GM21576 (cell line): ENCODE measurements around the gene NANOGP8.
"Not testable (repeated sequence)": the region's sequence is repeated elsewhere in the genome, so short reads cannot be mapped to it uniquely, and the experiment has no call there.

ENCODE experiments used
- ATAC-seq: cut with Tn5 transposase; IDR thresholded peaks from one replicate; pipeline ENCODE4 v1.9.1; 2021; ENCODE audit warnings: mild to moderate bottlenecking, moderate library complexity; ENCODE audit not compliant: unreplicated experiment

Gene NANOGP8

DNA sequence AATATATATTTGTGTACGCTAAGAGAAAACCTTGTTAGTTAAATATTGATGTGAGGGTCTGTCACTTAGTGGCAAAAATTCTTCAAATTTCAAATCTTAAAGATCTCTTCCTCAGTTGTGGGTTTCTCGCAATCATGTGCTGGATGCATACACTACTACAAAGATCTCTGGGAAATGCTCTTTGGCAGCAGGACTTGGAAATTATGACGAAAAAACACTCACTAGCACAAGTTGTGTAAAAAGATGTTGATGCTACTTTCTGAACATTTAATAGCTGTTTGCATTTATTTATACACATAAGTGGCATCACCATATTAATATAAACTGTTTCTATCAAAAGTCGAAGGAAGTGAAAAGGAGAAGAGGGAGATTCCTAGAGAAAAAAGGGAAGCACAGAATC lies 10.8 kb upstream of the NANOGP8 start:
- no peak for ATAC-seq

DNA sequence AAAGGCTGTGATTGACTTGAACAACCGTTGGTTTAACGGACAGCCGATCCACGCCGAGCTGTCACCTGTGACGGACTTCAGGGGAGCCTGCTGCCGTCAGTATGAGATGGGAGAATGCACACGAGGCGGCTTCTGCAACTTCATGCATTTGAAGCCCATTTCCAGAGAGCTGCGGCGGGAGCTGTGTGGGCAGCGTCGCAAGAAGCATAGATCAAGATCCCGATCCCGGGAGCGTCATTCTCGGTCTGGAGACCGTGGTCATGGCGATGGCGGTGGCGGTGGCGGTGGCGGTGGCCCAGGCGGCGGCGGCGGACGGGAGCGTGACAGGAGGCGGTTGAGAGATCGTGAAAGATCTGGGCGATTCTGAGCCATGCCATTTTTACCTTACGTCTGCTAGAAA lies 7.8 kb upstream of the NANOGP8 start:
- no peak for ATAC-seq

DNA sequence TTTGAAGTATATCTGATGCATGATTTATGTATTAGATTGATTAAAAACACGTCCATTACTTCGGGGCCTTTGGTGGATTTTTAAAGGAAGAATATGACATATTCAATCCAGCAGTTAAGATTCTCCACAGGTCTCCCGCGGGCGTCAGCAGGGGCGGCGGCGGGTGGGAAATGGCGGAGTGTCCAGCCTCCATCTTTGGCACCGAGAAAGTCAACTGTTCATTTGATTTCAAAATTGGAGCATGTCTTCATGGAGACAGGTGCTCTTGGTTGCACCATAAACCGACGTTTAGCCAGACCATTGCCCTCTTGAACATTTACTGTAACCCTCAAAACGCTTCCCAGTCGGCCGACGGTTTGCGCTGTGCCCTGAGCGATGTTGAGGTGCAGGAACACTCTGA lies 7.2 kb upstream of the NANOGP8 start:
- ATAC-seq, result no peak

DNA sequence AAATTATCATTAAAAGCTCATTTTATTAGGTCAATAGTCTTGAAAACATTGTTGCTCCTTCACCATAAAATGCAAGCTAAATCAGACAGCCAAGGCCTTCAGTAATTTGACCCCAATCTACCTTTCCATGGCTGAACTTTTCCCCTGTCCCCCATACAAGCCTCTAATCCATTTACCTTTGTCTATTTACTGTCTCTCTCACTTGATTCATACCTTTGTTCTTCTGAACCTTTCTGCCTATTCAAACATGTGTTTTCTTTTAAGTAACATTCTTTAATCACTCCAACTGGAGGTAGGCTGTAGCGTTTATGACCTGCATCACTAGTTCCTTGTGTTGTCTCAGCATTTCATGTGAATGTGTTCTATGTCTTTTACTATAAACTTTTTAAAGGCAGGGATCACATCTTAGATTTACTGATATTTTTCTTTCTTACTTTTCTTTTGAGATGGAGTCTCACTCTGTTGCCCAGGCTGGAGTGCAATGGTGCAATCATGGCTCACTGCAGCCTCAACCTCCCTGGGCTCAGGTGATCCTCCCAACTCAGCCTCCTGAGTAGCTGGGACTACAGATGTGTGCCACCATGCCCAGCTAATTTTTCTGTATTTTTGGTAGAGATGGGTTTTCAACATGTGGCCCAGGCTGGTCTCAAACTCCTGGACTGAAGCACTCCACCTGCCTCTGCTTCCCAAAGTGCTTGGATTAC lies 5.2 kb upstream of the NANOGP8 start:
- no peak for ATAC-seq

DNA sequence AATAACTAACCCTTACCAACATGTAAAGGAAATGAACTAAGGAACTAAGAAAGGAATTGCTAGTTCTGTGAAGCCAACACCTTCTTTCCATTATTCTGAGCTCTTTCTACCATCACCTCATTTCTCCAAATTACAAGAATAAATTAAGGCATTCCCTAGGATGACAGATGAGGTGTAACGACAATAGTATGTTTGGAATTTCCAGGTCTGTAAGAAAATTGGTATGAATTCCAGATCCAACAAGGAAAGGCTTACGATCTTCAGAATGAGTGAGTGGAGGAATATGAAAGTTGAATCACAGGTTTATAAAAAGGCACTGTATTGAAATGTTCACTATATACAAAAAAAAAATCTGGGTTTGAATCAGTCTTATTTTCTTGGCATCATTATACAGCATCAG lies 4.5 kb upstream of the NANOGP8 start:
- no peak for ATAC-seq

DNA sequence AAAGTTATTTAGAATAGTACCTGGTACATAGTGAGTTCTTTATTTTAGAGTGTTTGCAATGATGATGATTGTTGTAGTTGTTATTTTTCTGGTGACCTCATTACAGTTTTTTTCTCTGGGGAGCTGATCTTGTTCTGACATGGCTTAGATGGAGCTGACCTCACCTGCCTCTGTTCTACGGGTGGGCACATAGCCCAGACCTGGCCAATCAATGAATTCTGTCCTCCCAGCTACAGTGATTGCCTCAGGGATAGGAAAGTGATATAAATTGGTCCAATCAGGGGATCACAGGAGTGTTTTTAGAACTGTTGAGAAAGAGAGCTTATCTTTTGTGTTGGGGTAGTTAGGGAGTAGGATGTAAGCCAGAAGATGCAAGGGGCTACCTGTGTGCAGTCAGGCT lies 3.2 kb upstream of the NANOGP8 start:
- ATAC-seq, result no peak

DNA sequence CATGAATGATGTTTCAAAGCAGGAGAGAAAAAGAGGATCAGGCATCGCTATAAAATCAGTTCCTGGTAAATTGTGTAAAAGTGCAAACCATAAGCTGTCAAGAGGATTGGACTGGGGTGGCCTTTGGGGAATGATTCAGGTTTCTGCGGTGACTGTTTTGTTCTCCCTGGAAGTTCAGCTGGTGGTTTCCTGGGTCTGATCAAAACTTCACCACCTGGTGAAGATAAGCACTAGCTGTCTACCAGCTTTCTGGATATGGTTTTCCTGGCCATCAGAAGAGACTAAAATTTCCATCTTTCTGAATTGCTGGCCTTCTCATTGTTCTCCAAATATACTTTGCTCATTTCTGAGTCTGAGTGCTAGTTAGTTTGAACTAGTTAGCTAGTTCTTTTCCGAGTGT lies 2.7 kb upstream of the NANOGP8 start:
- no peak for ATAC-seq

DNA sequence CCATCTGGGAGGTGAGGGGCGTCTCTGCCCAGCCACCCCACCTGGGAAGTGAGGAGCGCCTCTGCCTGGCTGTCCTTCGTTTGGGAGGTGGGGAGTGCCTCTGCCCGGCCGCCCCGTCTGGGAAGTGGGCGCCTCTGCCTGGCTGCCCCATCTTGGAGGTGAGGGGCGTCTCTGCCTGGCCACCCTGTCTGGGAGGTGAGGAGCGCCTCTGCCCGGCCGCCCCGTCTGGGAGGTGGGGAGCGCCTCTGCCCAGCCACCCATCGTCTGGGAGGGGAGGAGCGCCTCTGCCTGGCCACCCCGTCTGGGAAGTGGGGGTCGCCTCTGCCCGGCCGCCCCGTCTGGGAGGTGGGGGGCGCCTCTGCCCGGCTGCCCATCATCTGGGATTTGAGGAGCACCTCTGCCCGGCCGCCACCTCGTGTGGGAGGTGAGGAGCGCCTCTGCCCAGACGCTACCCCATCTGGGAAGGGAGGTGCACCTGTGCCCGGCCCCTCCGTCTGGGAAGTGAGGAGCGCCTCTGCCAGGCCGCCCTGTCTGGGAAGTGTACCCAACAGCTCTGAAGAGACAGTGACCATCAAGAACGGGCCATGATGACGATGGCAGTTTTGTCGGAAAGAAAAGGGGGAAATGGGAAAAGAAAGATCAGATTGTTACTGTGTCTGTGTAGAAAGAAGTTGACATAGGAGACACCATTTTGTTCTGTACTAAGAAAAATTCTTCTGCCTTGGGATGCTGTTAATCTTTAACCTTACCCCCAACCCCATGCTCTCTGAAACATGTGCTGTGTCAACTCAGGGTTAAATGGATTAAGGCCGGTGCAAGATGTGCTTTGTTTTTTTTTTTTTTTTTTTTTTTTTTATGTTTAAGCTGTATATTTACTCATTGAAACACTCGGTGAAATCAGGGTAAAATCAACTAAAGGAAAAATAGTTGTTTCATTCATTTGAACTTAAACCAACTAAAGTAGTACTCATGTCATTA lies 2.4 kb downstream of the NANOGP8 start:
- ATAC-seq, result not testable (repeated sequence)

DNA sequence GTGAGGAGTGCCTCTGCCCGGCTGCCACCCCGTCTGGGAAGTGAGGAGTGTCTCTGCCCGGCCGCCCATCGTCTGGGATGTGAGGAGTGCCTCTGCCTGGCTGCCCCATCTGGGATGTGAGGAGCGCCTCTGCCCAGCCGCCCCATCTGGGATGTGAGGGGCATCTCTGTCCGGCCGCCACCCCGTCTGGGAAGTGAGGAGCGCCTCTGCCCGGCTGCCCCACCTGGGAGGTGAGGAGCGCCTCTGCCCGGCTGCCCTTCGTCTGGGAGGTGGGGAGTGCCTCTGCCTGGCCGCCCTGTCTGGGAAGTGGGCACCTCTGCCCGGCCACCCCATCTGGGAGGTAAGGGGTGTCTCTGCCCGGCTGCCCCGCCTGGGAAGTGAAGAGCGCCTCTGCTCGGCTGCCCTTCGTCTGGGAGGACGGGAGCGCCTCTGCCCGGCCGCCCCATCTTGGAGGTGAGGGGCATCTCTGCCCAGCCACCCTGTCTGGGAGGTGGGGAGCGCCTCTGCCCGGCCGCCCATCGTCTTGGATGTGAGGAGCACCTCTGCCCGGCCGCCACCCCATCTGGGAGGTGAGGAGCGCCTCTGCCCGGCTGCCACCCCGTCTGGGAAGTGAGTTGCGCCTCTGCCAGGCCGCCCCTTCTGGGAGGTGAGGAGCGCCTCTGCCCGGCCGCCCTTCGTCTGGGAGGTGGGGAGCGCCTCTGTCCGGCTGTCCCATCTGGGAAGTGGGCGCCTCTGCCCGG lies 3.3 kb downstream of the NANOGP8 start:
- ATAC-seq, result not testable (repeated sequence)

DNA sequence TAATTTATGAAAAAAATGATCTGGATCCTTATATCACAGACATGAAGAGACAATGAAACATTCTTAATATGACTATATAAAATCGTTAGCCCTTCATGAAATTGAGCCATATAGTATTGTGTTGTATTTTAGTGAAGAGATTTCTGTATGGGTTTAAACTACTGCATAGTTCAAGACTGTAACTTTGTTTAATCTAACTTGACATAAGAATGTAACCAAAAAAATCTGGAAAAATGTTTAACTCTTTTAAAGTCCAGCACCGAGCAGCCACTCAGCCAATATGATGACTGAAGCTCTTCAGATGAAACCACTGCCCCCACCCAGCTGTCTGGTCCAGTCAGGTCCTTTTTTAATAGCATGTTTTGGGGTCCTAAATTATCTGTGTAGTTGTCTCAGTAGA lies 4.9 kb downstream of the NANOGP8 start:
- ATAC-seq, result no peak

DNA sequence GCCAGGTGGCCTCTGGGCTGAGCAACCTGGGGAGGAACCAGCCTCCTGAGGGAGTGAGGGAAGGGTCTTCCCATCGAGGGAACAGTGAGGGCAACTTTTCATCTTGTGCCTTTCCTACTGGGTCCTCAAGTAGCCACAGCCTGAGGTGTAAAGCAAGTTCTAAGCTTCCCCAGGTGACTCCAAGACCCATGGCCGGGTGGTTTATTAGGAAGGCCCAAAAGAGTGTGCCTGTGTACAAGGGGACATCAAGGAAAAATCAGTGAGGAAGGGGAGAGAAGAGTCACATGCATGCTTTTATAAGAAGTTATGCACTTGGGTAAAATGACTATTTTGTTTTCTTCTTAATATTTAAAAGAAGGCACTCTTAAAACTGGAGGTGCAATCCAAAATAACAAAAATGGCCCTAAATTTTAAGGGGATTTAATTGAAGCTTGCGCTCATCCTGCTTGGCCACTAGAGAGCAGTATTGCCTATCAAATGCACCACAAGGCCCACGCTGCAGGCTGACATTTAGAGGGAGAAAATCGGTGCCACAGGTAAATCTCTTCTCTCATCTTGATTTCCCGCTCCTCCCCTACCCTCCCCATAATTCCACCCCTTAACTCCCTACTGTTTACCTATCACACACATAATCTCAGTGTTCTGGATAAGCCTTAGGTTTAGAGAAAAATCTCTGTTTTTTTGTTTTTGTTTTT lies 6.7 kb downstream of the NANOGP8 start:
- no peak for ATAC-seq

DNA sequence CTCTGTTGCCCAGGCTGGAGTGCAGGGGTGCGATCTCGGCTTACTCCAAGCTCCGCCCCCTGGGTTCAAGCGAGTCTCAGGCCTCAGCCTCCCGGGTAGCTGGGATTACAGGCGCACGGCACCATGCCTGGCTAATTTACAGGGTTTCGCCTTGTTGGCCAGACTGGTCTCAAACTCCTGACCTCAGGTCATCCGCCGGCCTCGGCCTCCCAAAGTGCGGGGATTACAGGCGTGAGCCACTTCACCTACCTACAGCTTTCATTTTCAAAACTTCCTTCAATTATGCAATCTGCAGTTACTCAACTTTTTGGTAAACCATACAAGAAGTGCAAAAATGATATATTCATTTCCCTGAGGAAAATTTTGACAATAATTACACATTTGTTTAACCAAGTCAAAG lies 14.0 kb downstream of the NANOGP8 start:
- ATAC-seq, result no peak

DNA sequence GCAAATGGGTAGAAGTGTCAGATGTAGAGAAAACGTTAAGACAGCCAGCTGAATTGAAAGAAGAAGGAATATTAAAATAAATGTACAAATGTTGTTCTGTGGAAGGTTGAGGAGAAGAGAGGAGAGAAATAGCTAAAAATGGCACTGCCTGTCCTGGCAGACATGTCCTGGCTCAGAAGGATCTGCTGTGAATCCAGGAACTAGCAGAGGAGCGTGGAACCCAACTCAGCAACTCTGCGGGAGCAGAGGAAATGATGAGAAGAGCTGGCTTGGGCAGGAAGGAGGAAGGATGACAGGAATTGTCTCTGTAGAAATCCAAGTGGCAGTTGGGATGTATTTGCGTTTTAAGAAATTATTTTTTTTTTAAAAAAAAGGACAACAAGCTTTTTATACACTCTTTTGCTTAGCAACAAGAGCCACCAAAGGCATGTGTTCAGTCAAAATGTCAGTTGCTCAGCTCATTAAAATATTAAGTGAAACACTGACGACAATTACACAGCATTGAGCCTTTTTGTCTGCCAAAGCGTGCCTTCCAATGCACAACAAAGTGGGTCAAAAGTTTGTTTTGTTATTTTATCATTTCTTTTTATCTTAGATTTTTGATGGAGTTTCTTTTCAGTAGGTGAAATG lies 16.1 kb downstream of the NANOGP8 start:
- ATAC-seq, result no peak

DNA sequence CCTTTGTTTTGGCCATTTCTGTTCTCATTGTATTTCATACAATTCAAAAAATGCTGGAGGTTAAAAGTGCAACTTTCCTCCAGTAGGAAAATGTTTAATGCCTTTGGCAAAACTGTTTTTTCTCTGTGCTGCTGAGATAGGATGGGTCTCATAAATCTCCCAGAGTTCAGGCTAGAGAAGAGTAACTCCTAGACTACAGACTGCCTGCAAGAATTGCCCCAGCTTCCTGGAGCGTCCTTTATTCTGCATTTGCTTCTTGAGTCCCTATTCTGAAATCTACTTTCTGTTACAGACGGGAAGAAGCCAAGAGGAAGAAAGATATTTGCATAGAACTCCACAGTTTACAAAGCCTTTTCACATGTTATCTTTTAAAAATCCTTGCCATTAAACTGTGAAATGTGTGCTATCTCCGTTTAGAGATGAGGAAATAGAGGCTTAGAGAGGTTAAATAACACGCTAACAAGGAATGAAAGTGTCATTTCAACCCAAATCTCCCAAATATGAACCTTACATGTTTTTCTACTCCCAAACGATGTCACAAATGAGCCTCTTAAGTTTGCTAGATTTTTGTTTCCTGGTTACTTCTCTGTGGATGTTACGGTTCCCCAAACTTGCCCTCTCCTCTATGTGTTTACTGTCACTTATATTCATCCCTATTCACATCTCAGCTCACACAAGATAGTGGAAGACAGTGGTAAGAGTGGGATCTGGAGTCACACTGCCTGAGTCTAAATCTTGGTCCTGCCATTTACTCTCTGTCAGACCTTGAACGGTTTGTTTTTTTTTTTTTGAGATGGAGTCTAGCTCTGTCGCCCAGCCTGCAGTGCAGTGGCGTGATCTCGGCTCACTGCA lies 17.4 kb downstream of the NANOGP8 start:
- ATAC-seq, result no peak

DNA sequence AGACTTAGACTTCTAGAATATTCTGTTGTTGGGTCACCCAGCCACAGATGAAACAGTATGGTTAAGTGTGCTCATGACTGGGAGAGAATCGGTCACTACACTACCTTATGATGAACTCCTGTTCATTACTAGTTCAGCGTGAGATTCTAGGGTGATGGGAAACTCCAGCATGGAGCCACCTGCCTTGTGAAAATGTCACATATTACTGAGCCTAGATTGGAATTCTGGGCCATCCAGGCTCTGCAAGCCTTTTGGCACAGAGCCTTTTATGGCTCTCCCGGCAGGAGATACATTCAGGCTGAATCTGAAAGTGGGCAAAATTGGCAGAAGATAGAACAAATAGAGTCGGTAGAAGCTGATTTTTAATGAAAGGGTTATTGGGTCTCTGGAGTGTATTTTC lies 19.0 kb downstream of the NANOGP8 start:
- no peak for ATAC-seq

DNA sequence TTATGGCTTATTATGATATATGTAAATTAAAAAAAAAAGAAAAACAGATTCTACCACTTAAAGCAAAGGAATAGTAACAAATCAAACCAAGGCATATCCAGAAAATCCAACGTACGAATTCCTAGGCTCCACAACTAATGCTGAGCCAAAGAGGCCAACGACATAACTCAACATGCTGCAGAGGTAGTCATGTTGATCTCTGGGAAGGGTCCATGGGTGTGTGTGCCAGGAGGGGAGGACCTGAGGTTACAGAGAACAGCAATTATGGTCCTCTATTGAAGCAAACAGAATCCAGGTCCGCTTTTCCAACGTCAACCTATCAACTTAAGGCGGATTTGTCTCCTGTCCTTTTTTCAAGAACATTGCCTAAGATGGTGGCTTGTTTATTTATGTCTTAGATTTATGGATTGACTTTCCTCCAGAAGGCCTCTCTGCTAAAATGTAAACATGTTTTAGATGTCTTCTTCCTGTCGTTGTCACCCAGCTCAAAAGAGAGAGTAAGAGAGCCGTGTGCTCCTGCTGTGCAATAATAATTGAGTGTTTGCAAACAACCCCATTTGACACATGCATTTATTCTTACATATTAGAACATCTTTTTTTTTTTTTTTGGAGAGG lies 20.4 kb downstream of the NANOGP8 start:
- no peak for ATAC-seq

DNA sequence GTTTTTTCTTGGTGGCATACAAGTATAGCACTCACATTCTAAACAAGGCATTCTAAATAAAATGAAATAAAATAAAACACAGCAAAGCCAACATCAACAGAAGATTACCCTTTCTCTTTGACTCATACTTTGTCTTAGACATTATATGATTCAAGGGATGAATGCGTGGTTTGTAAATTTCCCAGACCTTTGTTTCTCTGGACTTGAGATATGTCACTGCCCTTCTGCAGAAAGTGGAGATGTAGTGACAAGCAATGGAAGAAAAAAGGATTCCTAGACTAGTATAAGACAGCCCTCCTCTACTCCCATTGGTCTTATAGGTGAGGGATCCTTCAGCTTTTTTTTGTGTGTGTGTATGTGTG lies 22.4 kb downstream of the NANOGP8 start:
- no peak for ATAC-seq

DNA sequence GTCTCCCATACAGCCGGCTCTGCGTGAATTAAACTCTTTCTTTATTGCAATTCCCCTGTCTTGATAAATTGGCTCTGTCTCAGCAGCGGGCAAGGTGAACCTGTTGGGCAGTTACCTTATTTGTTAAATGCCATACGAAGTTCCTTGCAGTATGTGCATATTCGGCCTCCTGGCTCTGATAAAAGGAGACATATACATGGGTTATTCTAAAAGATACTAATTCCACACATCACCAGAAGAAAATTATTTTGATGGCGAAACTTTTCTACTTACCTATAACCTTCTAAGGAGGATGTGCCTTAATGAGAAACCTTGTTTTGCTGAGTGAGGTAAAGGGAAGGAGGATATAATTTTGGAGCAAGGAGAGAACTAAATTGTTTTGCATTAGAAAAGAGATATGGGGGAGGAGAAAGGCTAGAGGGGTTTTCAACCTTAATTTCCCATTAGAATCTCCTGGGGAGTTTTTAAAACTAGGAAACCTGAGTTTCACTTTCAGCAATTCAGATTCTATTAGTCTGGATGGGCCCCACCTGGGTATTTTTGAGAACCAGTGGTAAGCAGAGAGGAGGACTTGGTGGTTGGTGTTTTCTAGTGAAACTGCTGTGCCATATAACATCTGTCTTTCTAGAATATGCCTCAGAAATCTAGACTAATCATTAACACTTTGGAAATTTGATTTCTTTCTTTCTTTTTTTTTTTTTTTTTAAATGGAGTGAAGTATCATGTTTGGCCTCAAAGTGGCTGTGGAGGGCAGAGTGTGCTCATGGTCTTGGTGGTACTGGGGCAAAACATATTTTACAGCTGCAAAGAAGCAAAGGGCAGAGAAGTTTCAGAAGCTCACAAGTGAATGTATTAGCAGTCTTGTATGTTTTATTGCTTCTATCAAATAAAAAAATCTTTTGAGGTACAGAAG lies 23.0 kb downstream of the NANOGP8 start:
- no peak for ATAC-seq
